Transverse colon (tissue), 4 donors: ENCODE data around the gene PLIN3. TPM values are rescaled to one million over a fixed set of nuclear protein-coding genes. Genes with fewer than 3 reads are reported as not detected.
"Not testable (repeated sequence)": the region's sequence is repeated elsewhere in the genome, so short reads cannot be mapped to it uniquely, and the experiment has no call there.

Experiments used
- DNase-seq: peaks from one replicate; pipeline ENCODE4 v3.0.0-alpha.2; 2019
- H3K27ac ChIP-seq, 4 donors: fragments of 200-600 bp; sonication (generic); 2 replicates each; pipeline ENCODE4 v1.5.1; 2016 to 2018; ENCODE audit warnings: inconsistent platforms in 4 of 4
- H3K27me3 ChIP-seq: fragments of 200-600 bp; sonication (generic); 2 replicates; pipeline ENCODE4 v1.5.1; 2017; ENCODE audit warnings: inconsistent platforms
- H3K36me3 ChIP-seq, 4 donors: fragments of 200-600 bp; sonication (generic); 2 replicates each; pipeline ENCODE4 v1.5.1; 2017 to 2019; ENCODE audit warnings: inconsistent platforms in 4 of 4
- H3K4me1 ChIP-seq, 4 donors: fragments of 200-600 bp; sonication (generic); 2 replicates each; pipeline ENCODE4 v1.5.1; 2017 to 2020; ENCODE audit warnings: inconsistent platforms in 4 of 4
- H3K4me3 ChIP-seq, 4 donors: fragments of 200-600 bp; sonication (generic); 1 replicate in 1 of 4; 2 replicates in 3 of 4; pipeline versions ENCODE4 v1.5.1 to v1.6.1; 2017 to 2019; ENCODE audit warnings: inconsistent platforms in 4 of 4
- H3K9me3 ChIP-seq, 2 donors: fragments of 200-600 bp; sonication (generic); 2 replicates each; pipeline ENCODE4 v1.5.1; 2017 to 2019; ENCODE audit warnings: inconsistent platforms in 2 of 2
- EP300 ChIP-seq: sonication (generic); formaldehyde crosslinking; IDR thresholded peaks from one replicate; pipeline ENCODE4 v1.6.1; 2017; ENCODE audit warnings: antibody characterized with exemption, low read depth
- POLR2A ChIP-seq: fragments of 450-650 bp; IDR thresholded peaks from one replicate; pipeline ENCODE4 v1.6.1; 2016; ENCODE audit warnings: antibody characterized with exemption, mild to moderate bottlenecking, moderate library complexity
- POLR2AphosphoS5 ChIP-seq, 3 donors: sonication (generic); formaldehyde crosslinking; IDR thresholded peaks; one replicate each; pipeline ENCODE4 v1.6.1; 2016; ENCODE audit warnings: antibody characterized with exemption in 3 of 3
- WGBS, 2 donors: methylation state at CpG; one replicate each; pipeline ENCODE4 v1.1.5; 2018; ENCODE audit warnings: low coverage in 1 of 2; 5-methylcytosine and 5-hydroxymethylcytosine counted together
- in situ Hi-C, 4 donors: fragments of 200-750 bp; cut with MboI; loops; one replicate each; pipeline versions ENCODE4 v1.15.0 to v1.15.1; 2017; ENCODE audit warnings: low sequenced_read_pairs in 3 of 4, low pct_ligation_motif_present in 1 of 4, low pct_unique_long_range_greater_than_20kb in 1 of 4
- intact Hi-C: fragments of 100-400 bp; cut with DNase I; formaldehyde crosslinking; loops from one replicate; pipeline ENCODE4 v1.15.1; 2023; ENCODE audit warnings: low total_unique reads
- total RNA-seq, 4 donors: library from RNA; depleted of rRNA; stranded (reverse); fragments of >200 nt; gene quantifications; one replicate each; pipeline ENCODE4 v1.1.0, GENCODE V29; 2016
- TF ChIP-seq, protein P1 (sequence below), 5 experiments: fragments of 200-600 bp in 3 of 5; fragments of 450-650 bp in 2 of 5; sonication (generic) in 3 of 5; IDR thresholded peaks; 1 replicate in 2 of 5; 2 replicates in 3 of 5; pipeline ENCODE4 v1.5.1; 2016 to 2017; ENCODE audit warnings: antibody characterized with exemption in 5 of 5, inconsistent platforms in 3 of 5, mild to moderate bottlenecking in 2 of 5, moderate library complexity in 1 of 5

The PLIN3 gene
- total RNA-seq, 4 donors from 2014 or later = 27.5 to 85.5 (median 77.1) TPM

- no peaks in the 10 kb centered on the region for H3K9me3 ChIP-seq
- no peaks in the 10 kb centered on the region for H3K36me3 ChIP-seq
- H3K27me3 ChIP-seq = no peaks in the 10 kb centered on the region
- H3K4me3 ChIP-seq = no peak overlapping the region
- intact Hi-C loops = no loop called here
- no peak overlapping the region for H3K27ac ChIP-seq
- in situ Hi-C loops = no loop called here
- 74 to 84% methylated on average over 5 to 7 of the region's 7 CpGs for WGBS, 2 donors
- DNase-seq = no peak
- TF ChIP-seq POLR2AphosphoS5 (IDR thresholded peaks at IDR 0.05) (no peak), POLR2A (no peak), EP300 (no peak)
- TF ChIP-seq, protein P1, sequence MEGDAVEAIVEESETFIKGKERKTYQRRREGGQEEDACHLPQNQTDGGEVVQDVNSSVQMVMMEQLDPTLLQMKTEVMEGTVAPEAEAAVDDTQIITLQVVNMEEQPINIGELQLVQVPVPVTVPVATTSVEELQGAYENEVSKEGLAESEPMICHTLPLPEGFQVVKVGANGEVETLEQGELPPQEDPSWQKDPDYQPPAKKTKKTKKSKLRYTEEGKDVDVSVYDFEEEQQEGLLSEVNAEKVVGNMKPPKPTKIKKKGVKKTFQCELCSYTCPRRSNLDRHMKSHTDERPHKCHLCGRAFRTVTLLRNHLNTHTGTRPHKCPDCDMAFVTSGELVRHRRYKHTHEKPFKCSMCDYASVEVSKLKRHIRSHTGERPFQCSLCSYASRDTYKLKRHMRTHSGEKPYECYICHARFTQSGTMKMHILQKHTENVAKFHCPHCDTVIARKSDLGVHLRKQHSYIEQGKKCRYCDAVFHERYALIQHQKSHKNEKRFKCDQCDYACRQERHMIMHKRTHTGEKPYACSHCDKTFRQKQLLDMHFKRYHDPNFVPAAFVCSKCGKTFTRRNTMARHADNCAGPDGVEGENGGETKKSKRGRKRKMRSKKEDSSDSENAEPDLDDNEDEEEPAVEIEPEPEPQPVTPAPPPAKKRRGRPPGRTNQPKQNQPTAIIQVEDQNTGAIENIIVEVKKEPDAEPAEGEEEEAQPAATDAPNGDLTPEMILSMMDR (IDR thresholded peaks at IDR 0.05) = no peak
- H3K4me1 ChIP-seq = no peaks in the 10 kb centered on the region
These were observed 29.7 kb upstream of the PLIN3 start for GRCh38 chr19:4897146-4897545.

DNA sequence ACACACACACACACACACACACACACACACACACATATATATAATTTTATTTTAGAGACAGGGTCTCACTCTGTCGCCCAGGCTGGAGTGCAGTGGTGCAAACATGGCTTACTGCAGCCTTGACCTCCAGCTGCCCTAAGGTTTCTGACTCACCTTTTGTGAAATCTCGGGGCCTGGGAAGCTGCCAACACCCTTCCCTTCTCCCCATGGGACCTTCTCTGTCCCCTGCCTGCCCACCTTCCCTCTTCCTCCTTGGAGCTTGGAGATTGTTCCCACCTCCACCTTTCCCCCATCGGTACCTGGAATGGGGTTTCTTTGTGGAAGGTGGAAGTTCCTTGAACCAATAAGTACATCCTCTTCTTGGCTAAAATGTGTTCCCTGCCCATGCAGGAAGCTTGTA is 28.9 kb upstream of the PLIN3 start:
- WGBS, 2 donors = 17 to 61% methylated on average over 1 to 3 of the region's 3 CpGs
- DNase-seq = no peak
- no peak overlapping the region for H3K27ac ChIP-seq
- H3K27me3 ChIP-seq = no peaks in the 10 kb centered on the region
- in situ Hi-C loops = no loop called here
- no peaks in the 10 kb centered on the region for H3K4me1 ChIP-seq
- no peak overlapping the region for H3K4me3 ChIP-seq
- H3K36me3 ChIP-seq = no peaks in the 10 kb centered on the region
- no peak for TF ChIP-seq POLR2A
- intact Hi-C loops = no loop called here
- no peaks in the 10 kb centered on the region for H3K9me3 ChIP-seq

DNA sequence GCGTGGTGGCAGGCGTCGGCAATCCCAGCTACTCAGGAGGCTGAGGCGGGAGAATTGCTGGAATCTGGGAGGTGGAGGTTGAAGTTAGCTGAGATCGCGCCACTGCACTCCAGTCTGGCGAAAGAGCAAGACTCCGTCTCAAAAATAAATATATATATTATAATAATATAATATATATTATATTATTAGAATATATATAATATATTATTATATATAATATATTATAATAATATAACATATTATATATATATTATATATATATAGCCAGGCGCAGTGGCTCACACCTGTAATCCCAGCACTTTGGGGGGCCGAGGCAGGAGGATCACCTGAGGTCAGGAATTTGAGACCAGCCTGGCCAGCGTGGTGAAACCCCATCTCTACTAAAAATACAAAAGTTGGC is 25.5 kb upstream of the PLIN3 start:
- H3K9me3 ChIP-seq, H3K27ac ChIP-seq, H3K27me3 ChIP-seq, H3K36me3 ChIP-seq, DNase-seq, H3K4me3 ChIP-seq, H3K4me1 ChIP-seq, intact Hi-C loops, in situ Hi-C loops: not testable (repeated sequence)
- WGBS, 2 donors = 88 to 90% methylated on average over 8 to 11 of the region's 11 CpGs

DNA sequence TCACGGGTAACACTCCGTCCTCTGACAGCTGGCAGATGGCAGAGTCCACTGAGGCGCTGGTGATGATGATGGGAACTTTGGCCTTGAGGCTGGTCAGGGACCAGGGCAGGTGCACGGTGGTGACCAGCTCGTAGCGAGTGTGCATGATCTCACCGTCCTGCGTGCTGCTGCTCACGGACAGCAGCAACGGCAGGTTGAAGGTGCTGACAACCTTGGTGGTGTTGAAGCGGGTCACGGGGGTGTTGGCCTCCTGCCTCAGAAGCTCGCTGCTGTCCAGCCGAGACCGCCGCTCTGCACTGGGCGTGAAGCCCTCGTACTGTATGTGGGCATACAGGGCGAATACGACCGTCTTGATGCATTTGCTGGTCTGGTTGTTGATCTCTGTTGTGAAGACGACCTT is 23.6 kb upstream of the PLIN3 start:
- 87% methylated on average over 17 of the region's 22 CpGs; no CpG with 5 or more reads in 1 of the 2 donors for WGBS, 2 donors
- in situ Hi-C loops = no loop called here
- Histone ChIP-seq H3K9me3 (no peaks in the 10 kb centered on the region), H3K4me3 (no peak overlapping the region), H3K27ac (no peak overlapping the region), H3K27me3 (no peaks in the 10 kb centered on the region), H3K4me1 (no peaks in the 10 kb centered on the region), H3K36me3 (no peaks in the 10 kb centered on the region)
- TF ChIP-seq, protein P1 (IDR thresholded peaks at IDR 0.05) = no peak
- no peak for TF ChIP-seq EP300
- TF ChIP-seq POLR2A = no peak
- no peak for TF ChIP-seq POLR2AphosphoS5 (IDR thresholded peaks at IDR 0.05)
- intact Hi-C loops = no loop called here
- DNase-seq = no peak

GRCh38 chr19:4889034-4889815 is 21.8 kb upstream of the PLIN3 start:
- Histone ChIP-seq H3K4me1 (no peaks in the 10 kb centered on the region), H3K36me3 (no peaks in the 10 kb centered on the region), H3K27ac (no peak overlapping the region), H3K27me3 (no peaks in the 10 kb centered on the region), H3K4me3 (no peak overlapping the region), H3K9me3 (no peaks in the 10 kb centered on the region)
- in situ Hi-C loops (no loop called here), intact Hi-C loops (no loop called here)
- WGBS, 2 donors = 91% methylated on average over 9 to 14 of the region's 14 CpGs
- no peak for TF ChIP-seq EP300
- TF ChIP-seq POLR2AphosphoS5 (IDR thresholded peaks at IDR 0.05) = no peak
- no peak for TF ChIP-seq POLR2A
- TF ChIP-seq, protein P1 (IDR thresholded peaks at IDR 0.05) = no peak
- DNase-seq = no peak

- H3K36me3 ChIP-seq, in situ Hi-C loops, intact Hi-C loops, H3K27me3 ChIP-seq, H3K27ac ChIP-seq, H3K4me1 ChIP-seq, H3K9me3 ChIP-seq, DNase-seq, H3K4me3 ChIP-seq: not testable (repeated sequence)
- 83% methylated on average over 3 of the region's 6 CpGs; no CpG with 5 or more reads in 1 of the 2 donors for WGBS, 2 donors
These were observed 20.3 kb upstream of the PLIN3 start for GRCh38 chr19:4887803-4888202.

GRCh38 chr19:4884993-4885392 is 17.5 kb upstream of the PLIN3 start:
- H3K27ac ChIP-seq, H3K9me3 ChIP-seq, H3K27me3 ChIP-seq, H3K4me1 ChIP-seq, DNase-seq, in situ Hi-C loops, intact Hi-C loops, H3K4me3 ChIP-seq, H3K36me3 ChIP-seq: not testable (repeated sequence)
- WGBS, 2 donors = 78% methylated on average over 4 of the region's 6 CpGs; no CpG with 5 or more reads in 1 of the 2 donors

DNA sequence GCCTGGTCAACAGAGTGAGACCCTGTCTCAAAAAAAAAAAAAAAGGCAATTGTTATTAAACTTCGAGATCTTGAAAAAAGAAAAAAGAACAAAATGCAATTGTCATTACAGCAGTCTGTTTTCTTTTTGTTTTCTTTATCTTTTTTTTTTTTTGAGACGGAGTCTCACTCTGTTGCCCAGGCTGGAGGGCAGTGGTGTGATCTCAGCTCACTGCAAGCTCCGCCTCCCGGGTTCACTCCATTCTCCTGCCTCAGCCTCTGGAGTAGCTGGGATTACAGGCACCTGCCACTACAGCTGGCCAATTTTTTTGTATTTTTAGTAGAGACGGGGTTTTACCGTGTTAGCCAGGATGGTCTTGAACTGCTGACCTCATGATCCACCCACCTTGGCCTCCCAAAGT is 15.4 kb upstream of the PLIN3 start:
- DNase-seq, intact Hi-C loops, H3K27ac ChIP-seq, in situ Hi-C loops, H3K4me1 ChIP-seq, H3K9me3 ChIP-seq, H3K4me3 ChIP-seq, H3K36me3 ChIP-seq, H3K27me3 ChIP-seq: not testable (repeated sequence)
- WGBS, 2 donors = 61 to 78% methylated on average over 5 to 6 of the region's 6 CpGs
